ENCODE results near the gene SBNO2. TPM values are rescaled to one million over a fixed set of nuclear protein-coding genes. Genes with fewer than 3 reads are reported as not detected.

The SBNO2 gene
- total and polyA plus RNA-seq, 2 donors (not counting 1 experiment from before 2014, with no cell fraction given): 42.8 to 83.3 TPM

- WGBS (ENCODE audit: insufficient coverage): 97% methylated on average over 28 of the region's 29 CpGs
- Mint-ChIP-seq H3K9me3 (ENCODE audit: insufficient read depth) (no peaks in the 10 kb centered on the region), H3K27me3 (no peaks in the 10 kb centered on the region), H3K4me1 (no peaks in the 10 kb centered on the region), H3K4me3 (no peak overlapping the region), H3K27ac (no peak overlapping the region)
- Histone ChIP-seq H3K4me1 (ENCODE audit: control insufficient read depth in 2 of 2, insufficient read depth in 2 of 2, low read length in 2 of 2) (no peaks in the 10 kb centered on the region), H3K36me3 (replicated peaks in 1 of 2; ENCODE audit: control extremely low read depth in 1 of 2, control insufficient read depth in 1 of 2, extremely low read depth in 1 of 2, insufficient read depth in 2 of 2, low read length in 1 of 2) (peaks cover 0 to 15% of the 10 kb centered on the region in 2 experiments), H3K4me3 (ENCODE audit: control extremely low read depth in 1 of 5, extremely low read depth in 1 of 5, insufficient read depth in 1 of 5, low read depth in 2 of 5, low read length in 4 of 5) (no peak overlapping the region), H2AFZ (ENCODE audit: insufficient read depth, low read depth, low read length, poor library complexity, severe bottlenecking) (no peak overlapping the region), H3K9ac (ENCODE audit: low read length) (no peak overlapping the region), H4K20me1 (ENCODE audit: control insufficient read depth, insufficient read depth, low read length, poor library complexity, severe bottlenecking) (peaks cover 75% of the 10 kb centered on the region), H3K79me2 (ENCODE audit: control insufficient read depth, insufficient read depth, low read length) (peaks cover 72% of the 10 kb centered on the region), H3K27me3 (replicated peaks in 1 of 4; ENCODE audit: control extremely low read depth in 1 of 4, control insufficient read depth in 3 of 4, insufficient read depth in 4 of 4, low read length in 3 of 4) (no peaks in the 10 kb centered on the region), H3K27ac (ENCODE audit: low read length in 2 of 2) (no peak overlapping the region), H3K4me2 (replicated peaks; ENCODE audit: low read depth, low read length, poor library complexity, severe bottlenecking) (no peak overlapping the region), H3K9me3 (ENCODE audit: control extremely low read depth in 1 of 3, control insufficient read depth in 2 of 3, insufficient read depth in 1 of 3, low read length in 2 of 3) (no peaks in the 10 kb centered on the region)
- intact Hi-C loops (cut with micrococcal nuclease): no loop called here
- ChIA-PET POLR2A (no interaction called here), CTCF (interaction anchor here (1.0 kb wide), 1 partner anchor 42 kb away, joined by 3 read pairs; no protein-coding TSS in a partner anchor)
- ATAC-seq (ENCODE audit: low read depth): no peak
- TF ChIP-seq, protein P1, sequence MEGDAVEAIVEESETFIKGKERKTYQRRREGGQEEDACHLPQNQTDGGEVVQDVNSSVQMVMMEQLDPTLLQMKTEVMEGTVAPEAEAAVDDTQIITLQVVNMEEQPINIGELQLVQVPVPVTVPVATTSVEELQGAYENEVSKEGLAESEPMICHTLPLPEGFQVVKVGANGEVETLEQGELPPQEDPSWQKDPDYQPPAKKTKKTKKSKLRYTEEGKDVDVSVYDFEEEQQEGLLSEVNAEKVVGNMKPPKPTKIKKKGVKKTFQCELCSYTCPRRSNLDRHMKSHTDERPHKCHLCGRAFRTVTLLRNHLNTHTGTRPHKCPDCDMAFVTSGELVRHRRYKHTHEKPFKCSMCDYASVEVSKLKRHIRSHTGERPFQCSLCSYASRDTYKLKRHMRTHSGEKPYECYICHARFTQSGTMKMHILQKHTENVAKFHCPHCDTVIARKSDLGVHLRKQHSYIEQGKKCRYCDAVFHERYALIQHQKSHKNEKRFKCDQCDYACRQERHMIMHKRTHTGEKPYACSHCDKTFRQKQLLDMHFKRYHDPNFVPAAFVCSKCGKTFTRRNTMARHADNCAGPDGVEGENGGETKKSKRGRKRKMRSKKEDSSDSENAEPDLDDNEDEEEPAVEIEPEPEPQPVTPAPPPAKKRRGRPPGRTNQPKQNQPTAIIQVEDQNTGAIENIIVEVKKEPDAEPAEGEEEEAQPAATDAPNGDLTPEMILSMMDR (IDR thresholded peaks at IDR 0.05): no peak
- no peak for TF ChIP-seq EZH2 (IDR thresholded peaks at IDR 0.05; ENCODE audit: borderline replicate concordance, insufficient read depth, low read depth, low read length, poor library complexity, severe bottlenecking)
- no peak for DNase-seq
Observed at GRCh38 chr19:1155352-1156304, 18.4 kb downstream of the SBNO2 start.

DNA sequence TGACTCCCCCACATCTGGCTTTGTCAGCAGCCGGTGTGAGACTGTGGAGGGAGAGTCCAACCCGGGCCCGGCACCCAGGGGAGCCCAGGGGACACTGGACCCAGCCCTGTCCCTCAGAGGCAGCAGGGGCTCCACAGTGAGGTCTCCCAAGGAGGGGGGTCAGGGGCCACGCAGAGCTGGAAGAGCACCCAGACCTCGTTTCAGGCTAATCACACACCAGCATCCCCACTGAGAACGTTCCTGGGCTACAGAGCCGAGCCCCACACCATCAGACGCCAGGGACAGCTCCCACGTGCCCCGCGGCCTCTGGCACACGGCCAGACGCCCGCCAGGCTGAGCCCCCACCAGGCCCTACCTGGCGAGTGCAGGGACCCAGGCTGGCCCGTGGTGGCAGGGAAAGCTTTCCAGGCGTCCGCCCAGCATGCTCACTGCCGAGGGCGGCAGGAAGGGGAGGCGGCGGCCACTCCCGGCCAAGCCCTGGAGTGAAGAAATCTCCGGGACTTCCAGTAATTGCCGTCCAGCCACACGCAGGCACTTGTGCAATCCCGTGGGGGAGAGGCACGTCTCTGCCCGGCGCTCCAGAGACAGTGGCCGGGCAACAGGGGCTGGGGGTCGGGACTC, 19.2 kb downstream of the SBNO2 start:
- peaks cover 0 to 19% of the 10 kb centered on the region in 2 experiments for H3K36me3 ChIP-seq (replicated peaks in 1 of 2; ENCODE audit: control extremely low read depth in 1 of 2, control insufficient read depth in 1 of 2, extremely low read depth in 1 of 2, insufficient read depth in 2 of 2, low read length in 1 of 2)
- ChIA-PET CTCF (no interaction called here), POLR2A (no interaction called here)
- WGBS (ENCODE audit: insufficient coverage): 95% methylated on average over 31 of the region's 32 CpGs
- H3K9me3 ChIP-seq (ENCODE audit: control extremely low read depth in 1 of 3, control insufficient read depth in 2 of 3, insufficient read depth in 1 of 3, low read length in 2 of 3): no peaks in the 10 kb centered on the region
- no peak overlapping the region for H3K4me2 ChIP-seq (replicated peaks; ENCODE audit: low read depth, low read length, poor library complexity, severe bottlenecking)
- no peak overlapping the region for H2AFZ ChIP-seq (ENCODE audit: insufficient read depth, low read depth, low read length, poor library complexity, severe bottlenecking)
- peaks cover 64% of the 10 kb centered on the region for H3K79me2 ChIP-seq (ENCODE audit: control insufficient read depth, insufficient read depth, low read length)
- H3K27ac ChIP-seq (ENCODE audit: low read length in 2 of 2): no peak overlapping the region
- no peaks in the 10 kb centered on the region for H3K4me1 Mint-ChIP-seq
- H3K4me3 Mint-ChIP-seq: no peak overlapping the region
- no peak overlapping the region for H3K27ac Mint-ChIP-seq
- ATAC-seq (ENCODE audit: low read depth) (no peak), DNase-seq (no peak)
- H3K9me3 Mint-ChIP-seq (ENCODE audit: insufficient read depth): no peaks in the 10 kb centered on the region
- no peak overlapping the region for H3K4me3 ChIP-seq (ENCODE audit: control extremely low read depth in 1 of 5, extremely low read depth in 1 of 5, insufficient read depth in 1 of 5, low read depth in 2 of 5, low read length in 4 of 5)
- no peak overlapping the region for H3K9ac ChIP-seq (ENCODE audit: low read length)
- H3K27me3 ChIP-seq (replicated peaks in 1 of 4; ENCODE audit: control extremely low read depth in 1 of 4, control insufficient read depth in 3 of 4, insufficient read depth in 4 of 4, low read length in 3 of 4): no peaks in the 10 kb centered on the region
- TF ChIP-seq, protein P1 (IDR thresholded peaks at IDR 0.05): no peak
- TF ChIP-seq EZH2 (IDR thresholded peaks at IDR 0.05; ENCODE audit: borderline replicate concordance, insufficient read depth, low read depth, low read length, poor library complexity, severe bottlenecking): no peak
- H4K20me1 ChIP-seq (ENCODE audit: control insufficient read depth, insufficient read depth, low read length, poor library complexity, severe bottlenecking): peaks cover 75% of the 10 kb centered on the region
- H3K4me1 ChIP-seq (ENCODE audit: control insufficient read depth in 2 of 2, insufficient read depth in 2 of 2, low read length in 2 of 2): no peaks in the 10 kb centered on the region
- intact Hi-C loops (cut with micrococcal nuclease): no loop called here
- no peaks in the 10 kb centered on the region for H3K27me3 Mint-ChIP-seq
